Measurements from ENCODE around the gene MT1E. TPM values are rescaled to one million over a fixed set of nuclear protein-coding genes. Genes with fewer than 3 reads are reported as not detected.

Gene MT1E
- total and polyA plus RNA-seq, 2 donors: 2.1 to 126 TPM

GRCh38 chr16:56609463-56609921 lies 16.1 kb upstream of the MT1E start:
- DNase-seq (ENCODE audit: low read depth in 6 of 9, low spot score in 9 of 9): peak; percentile 28 to 83 (median 49)

GRCh38 chr16:56610017-56610608 lies 15.5 kb upstream of the MT1E start:
- DNase-seq (ENCODE audit: low read depth in 6 of 9, low spot score in 9 of 9): peak in 2 of 9 donors; percentile 39 to 72

More at GRCh38 chr16:56609463-56609921, 16.1 kb upstream of the MT1E start:
- H3K4me3 ChIP-seq (ENCODE audit: low read length in 2 of 2): peak overlapping the region; percentile 38 to 51
- peak overlapping the region; percentile 62 to 67 for H3K27ac ChIP-seq (ENCODE audit: low read depth in 1 of 2, low read length in 1 of 2)
- H3K36me3 ChIP-seq (ENCODE audit: control insufficient read depth in 2 of 2, insufficient read depth in 2 of 2, low read length in 1 of 2): no peaks in the 10 kb centered on the region
- WGBS: 1% methylated on average over 6 of the region's 6 CpGs
- H3K9me3 ChIP-seq (ENCODE audit: control insufficient read depth in 2 of 2, insufficient read depth in 1 of 2, low read length in 1 of 2): no peaks in the 10 kb centered on the region
- peaks cover 0 to 22% of the 10 kb centered on the region in 2 donors for H3K27me3 ChIP-seq (ENCODE audit: control insufficient read depth in 2 of 2, insufficient read depth in 1 of 2, low read length in 1 of 2)
- peaks cover 11 to 39% of the 10 kb centered on the region in 2 donors for H3K4me1 ChIP-seq (ENCODE audit: control insufficient read depth in 2 of 2, insufficient read depth in 2 of 2, low read length in 2 of 2)

GRCh38 chr16:56610609-56611111 lies 14.9 kb upstream of the MT1E start:
- H3K4me1 ChIP-seq (ENCODE audit: control insufficient read depth in 2 of 2, insufficient read depth in 2 of 2, low read length in 2 of 2): peaks cover 11 to 39% of the 10 kb centered on the region in 2 donors
- H3K27me3 ChIP-seq (ENCODE audit: control insufficient read depth in 2 of 2, insufficient read depth in 1 of 2, low read length in 1 of 2): peaks cover 0 to 29% of the 10 kb centered on the region in 2 donors
- no peak for DNase-seq (ENCODE audit: low read depth in 6 of 9, low spot score in 9 of 9)
- H3K36me3 ChIP-seq (ENCODE audit: control insufficient read depth in 2 of 2, insufficient read depth in 2 of 2, low read length in 1 of 2): no peaks in the 10 kb centered on the region
- H3K9me3 ChIP-seq (ENCODE audit: control insufficient read depth in 2 of 2, insufficient read depth in 1 of 2, low read length in 1 of 2): no peaks in the 10 kb centered on the region
- 96% methylated on average over 2 of the region's 2 CpGs for WGBS
- H3K4me3 ChIP-seq (ENCODE audit: low read length in 2 of 2): no peak overlapping the region
- H3K27ac ChIP-seq (ENCODE audit: low read depth in 1 of 2, low read length in 1 of 2): peak overlapping the region; percentile 67 to 89

More at GRCh38 chr16:56610017-56610608, 15.5 kb upstream of the MT1E start:
- WGBS: 62% methylated on average over 10 of the region's 10 CpGs
- H3K27me3 ChIP-seq (ENCODE audit: control insufficient read depth in 2 of 2, insufficient read depth in 1 of 2, low read length in 1 of 2): peaks cover 0 to 26% of the 10 kb centered on the region in 2 donors
- H3K36me3 ChIP-seq (ENCODE audit: control insufficient read depth in 2 of 2, insufficient read depth in 2 of 2, low read length in 1 of 2): no peaks in the 10 kb centered on the region
- peaks cover 11 to 39% of the 10 kb centered on the region in 2 donors for H3K4me1 ChIP-seq (ENCODE audit: control insufficient read depth in 2 of 2, insufficient read depth in 2 of 2, low read length in 2 of 2)
- H3K9me3 ChIP-seq (ENCODE audit: control insufficient read depth in 2 of 2, insufficient read depth in 1 of 2, low read length in 1 of 2): no peaks in the 10 kb centered on the region
- peak overlapping the region; percentile 67 to 89 for H3K27ac ChIP-seq (ENCODE audit: low read depth in 1 of 2, low read length in 1 of 2)
- H3K4me3 ChIP-seq (ENCODE audit: low read length in 2 of 2): no peak overlapping the region

GRCh38 chr16:56611281-56611833 lies 14.2 kb upstream of the MT1E start:
- Histone ChIP-seq H3K27me3 (ENCODE audit: control insufficient read depth in 2 of 2, insufficient read depth in 1 of 2, low read length in 1 of 2) (peaks cover 2 to 36% of the 10 kb centered on the region in 2 donors), H3K9me3 (ENCODE audit: control insufficient read depth in 2 of 2, insufficient read depth in 1 of 2, low read length in 1 of 2) (no peaks in the 10 kb centered on the region), H3K27ac (ENCODE audit: low read depth in 1 of 2, low read length in 1 of 2) (peak overlapping the region in 1 of 2 donors; percentile 2), H3K4me1 (ENCODE audit: control insufficient read depth in 2 of 2, insufficient read depth in 2 of 2, low read length in 2 of 2) (peaks cover 11 to 39% of the 10 kb centered on the region in 2 donors), H3K4me3 (ENCODE audit: low read length in 2 of 2) (no peak overlapping the region), H3K36me3 (ENCODE audit: control insufficient read depth in 2 of 2, insufficient read depth in 2 of 2, low read length in 1 of 2) (no peaks in the 10 kb centered on the region)
- WGBS: 92% methylated on average over 2 of the region's 2 CpGs
- no peak for DNase-seq (ENCODE audit: low read depth in 6 of 9, low spot score in 9 of 9)

- Histone ChIP-seq H3K4me3 (ENCODE audit: low read length in 2 of 2) (no peak overlapping the region), H3K27ac (ENCODE audit: low read depth in 1 of 2, low read length in 1 of 2) (no peak overlapping the region), H3K9me3 (ENCODE audit: control insufficient read depth in 2 of 2, insufficient read depth in 1 of 2, low read length in 1 of 2) (no peaks in the 10 kb centered on the region), H3K36me3 (ENCODE audit: control insufficient read depth in 2 of 2, insufficient read depth in 2 of 2, low read length in 1 of 2) (no peaks in the 10 kb centered on the region), H3K27me3 (ENCODE audit: control insufficient read depth in 2 of 2, insufficient read depth in 1 of 2, low read length in 1 of 2) (peaks cover 12 to 46% of the 10 kb centered on the region in 2 donors), H3K4me1 (ENCODE audit: control insufficient read depth in 2 of 2, insufficient read depth in 2 of 2, low read length in 2 of 2) (peaks cover 7 to 34% of the 10 kb centered on the region in 2 donors)
- DNase-seq (ENCODE audit: low read depth in 6 of 9, low spot score in 9 of 9): no peak
Observed at GRCh38 chr16:56613706-56614105, 11.9 kb upstream of the MT1E start.

- no peak overlapping the region for H3K27ac ChIP-seq (ENCODE audit: low read depth in 1 of 2, low read length in 1 of 2)
- H3K9me3 ChIP-seq (ENCODE audit: control insufficient read depth in 2 of 2, insufficient read depth in 1 of 2, low read length in 1 of 2): no peaks in the 10 kb centered on the region
- H3K4me3 ChIP-seq (ENCODE audit: low read length in 2 of 2): no peak overlapping the region
- peaks cover 15 to 46% of the 10 kb centered on the region in 2 donors for H3K27me3 ChIP-seq (ENCODE audit: control insufficient read depth in 2 of 2, insufficient read depth in 1 of 2, low read length in 1 of 2)
- no peak for DNase-seq (ENCODE audit: low read depth in 6 of 9, low spot score in 9 of 9)
- no peaks in the 10 kb centered on the region for H3K36me3 ChIP-seq (ENCODE audit: control insufficient read depth in 2 of 2, insufficient read depth in 2 of 2, low read length in 1 of 2)
- H3K4me1 ChIP-seq (ENCODE audit: control insufficient read depth in 2 of 2, insufficient read depth in 2 of 2, low read length in 2 of 2): peaks cover 5 to 25% of the 10 kb centered on the region in 2 donors
Observed at GRCh38 chr16:56614549-56614991, 11.0 kb upstream of the MT1E start.

GRCh38 chr16:56615353-56615752 lies 10.2 kb upstream of the MT1E start:
- no peak for DNase-seq (ENCODE audit: low read depth in 6 of 9, low spot score in 9 of 9)
- H3K27me3 ChIP-seq (ENCODE audit: control insufficient read depth in 2 of 2, insufficient read depth in 1 of 2, low read length in 1 of 2): peaks cover 15 to 53% of the 10 kb centered on the region in 2 donors
- H3K4me1 ChIP-seq (ENCODE audit: control insufficient read depth in 2 of 2, insufficient read depth in 2 of 2, low read length in 2 of 2): peaks cover 4 to 18% of the 10 kb centered on the region in 2 donors
- H3K4me3 ChIP-seq (ENCODE audit: low read length in 2 of 2): no peak overlapping the region
- no peak overlapping the region for H3K27ac ChIP-seq (ENCODE audit: low read depth in 1 of 2, low read length in 1 of 2)
- H3K9me3 ChIP-seq (ENCODE audit: control insufficient read depth in 2 of 2, insufficient read depth in 1 of 2, low read length in 1 of 2): no peaks in the 10 kb centered on the region
- 96% methylated on average over 3 of the region's 3 CpGs for WGBS
- H3K36me3 ChIP-seq (ENCODE audit: control insufficient read depth in 2 of 2, insufficient read depth in 2 of 2, low read length in 1 of 2): no peaks in the 10 kb centered on the region

GRCh38 chr16:56616608-56617211 lies 8.9 kb upstream of the MT1E start:
- Histone ChIP-seq H3K27me3 (ENCODE audit: control insufficient read depth in 2 of 2, insufficient read depth in 1 of 2, low read length in 1 of 2) (peaks cover 15 to 59% of the 10 kb centered on the region in 2 donors), H3K4me3 (ENCODE audit: low read length in 2 of 2) (peak overlapping the region in 1 of 2 donors; percentile 10), H3K36me3 (ENCODE audit: control insufficient read depth in 2 of 2, insufficient read depth in 2 of 2, low read length in 1 of 2) (no peaks in the 10 kb centered on the region), H3K9me3 (ENCODE audit: control insufficient read depth in 2 of 2, insufficient read depth in 1 of 2, low read length in 1 of 2) (no peaks in the 10 kb centered on the region), H3K27ac (ENCODE audit: low read depth in 1 of 2, low read length in 1 of 2) (no peak overlapping the region), H3K4me1 (ENCODE audit: control insufficient read depth in 2 of 2, insufficient read depth in 2 of 2, low read length in 2 of 2) (peaks cover 0 to 12% of the 10 kb centered on the region in 2 donors)
- no peak for DNase-seq (ENCODE audit: low read depth in 6 of 9, low spot score in 9 of 9)
- WGBS: 47% methylated on average over 23 of the region's 23 CpGs
